ENCODE data around the gene SLC39A6.
"Not testable (repeated sequence)": the region's sequence is repeated elsewhere in the genome, so short reads cannot be mapped to it uniquely, and the experiment has no call there.

The SLC39A6 gene

DNA sequence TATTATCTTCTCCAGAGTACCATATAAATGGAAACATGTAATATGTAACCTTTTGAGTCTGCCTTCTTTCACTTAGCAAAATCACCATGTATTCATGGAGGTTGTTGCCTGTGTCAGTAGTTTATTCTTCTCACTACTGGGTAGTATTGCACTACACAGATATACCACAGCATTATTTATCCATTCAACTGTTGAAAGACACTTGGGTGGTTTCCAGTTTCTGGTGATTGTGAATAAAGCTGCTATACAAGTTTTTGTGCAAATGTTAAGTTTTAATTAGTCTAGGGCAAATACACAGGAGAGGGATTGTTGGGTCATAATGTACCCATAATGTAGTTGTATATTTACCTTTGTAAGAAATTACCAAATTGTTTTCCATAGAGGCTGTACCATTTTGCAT is 32.2 kb downstream of the SLC39A6 start:
- DNase-seq (ENCODE audit: low read depth): no peak

DNA sequence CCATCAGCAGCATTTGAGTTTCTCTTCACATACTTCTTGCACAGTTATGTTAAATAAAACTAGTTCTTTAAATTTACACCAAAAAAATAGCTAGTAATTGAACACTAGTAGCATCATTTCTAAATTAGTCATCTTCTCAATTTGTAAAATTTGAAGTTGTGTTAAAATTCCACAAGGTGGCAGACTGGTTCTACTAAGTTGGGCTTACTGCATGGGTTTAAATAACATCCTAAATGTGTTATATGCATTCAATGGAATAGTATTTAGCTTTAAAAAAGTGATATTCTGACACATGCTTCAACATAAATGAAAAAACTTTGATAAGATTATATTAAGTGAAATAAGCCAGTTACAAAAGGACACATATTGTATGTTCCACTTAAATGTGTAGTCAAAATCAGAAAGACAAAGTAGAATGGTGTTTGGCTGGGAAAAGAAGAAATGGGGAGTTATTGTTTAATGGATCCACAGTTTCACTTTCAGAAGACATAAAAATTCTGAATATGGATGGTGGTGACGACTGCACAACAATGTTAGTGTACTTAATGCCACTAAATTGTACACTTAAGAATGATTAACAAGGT is 33.1 kb downstream of the SLC39A6 start:
- DNase-seq (ENCODE audit: low read depth): no peak

DNA sequence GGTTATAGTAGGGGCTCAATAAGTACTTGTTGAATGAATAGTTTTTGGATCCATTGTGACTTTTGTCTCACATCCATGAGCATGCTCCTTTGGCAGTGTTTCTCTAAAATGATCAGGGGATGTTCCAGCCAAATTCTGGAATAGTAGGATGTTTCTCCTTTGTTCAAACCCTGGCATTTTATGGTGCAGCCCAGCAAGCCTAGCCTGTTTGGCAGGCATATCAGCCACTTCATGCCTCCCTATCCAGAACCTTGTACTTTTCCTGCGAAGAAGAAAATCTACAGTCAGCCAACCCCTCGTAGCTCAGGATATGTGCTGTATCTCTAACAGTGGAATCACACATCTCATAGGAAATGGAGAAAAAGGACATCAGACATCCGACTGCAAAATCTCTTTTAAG is 34.7 kb downstream of the SLC39A6 start:
- no peak for DNase-seq (ENCODE audit: low read depth)

DNA sequence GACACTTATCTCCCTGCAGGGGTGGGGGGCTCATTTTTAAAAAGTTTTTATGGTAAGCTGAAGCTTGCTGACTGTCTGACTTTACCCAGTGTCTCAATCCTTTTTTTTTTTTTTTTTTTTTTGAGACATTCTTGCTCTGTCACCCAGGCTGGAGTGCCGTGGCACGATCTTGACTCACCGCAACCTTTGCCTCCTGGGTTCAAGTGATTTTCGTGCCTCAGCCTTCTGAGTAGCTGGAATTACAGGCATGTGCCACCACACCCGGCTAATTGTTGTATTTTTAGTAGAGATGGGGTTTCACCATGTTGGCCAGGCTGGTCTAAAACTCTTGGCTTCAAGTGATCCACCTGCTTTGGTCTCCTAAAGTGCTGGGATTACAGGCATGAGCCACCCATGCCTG is 37.0 kb downstream of the SLC39A6 start:
- not testable (repeated sequence) for DNase-seq (ENCODE audit: low read depth)

DNA sequence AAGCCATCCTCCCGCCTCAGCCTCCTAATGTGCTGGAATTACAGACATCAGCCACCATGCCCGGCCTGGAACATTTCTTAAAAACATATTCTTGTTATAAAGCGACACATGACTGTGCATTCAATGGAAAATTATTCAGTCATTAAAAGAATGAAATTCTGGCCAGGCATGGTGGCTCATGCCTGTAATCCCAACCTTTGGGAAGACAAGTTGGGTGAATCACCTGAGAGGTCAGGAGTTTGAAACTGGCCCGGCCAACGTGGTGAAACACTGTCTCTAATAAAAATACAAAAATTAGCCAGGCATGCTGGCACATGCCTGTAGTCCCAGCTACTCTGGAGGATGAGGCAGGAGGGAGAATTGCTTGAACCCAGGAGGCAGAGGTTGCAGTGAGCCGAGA is 40.1 kb downstream of the SLC39A6 start:
- no peak for DNase-seq (ENCODE audit: low read depth)

DNA sequence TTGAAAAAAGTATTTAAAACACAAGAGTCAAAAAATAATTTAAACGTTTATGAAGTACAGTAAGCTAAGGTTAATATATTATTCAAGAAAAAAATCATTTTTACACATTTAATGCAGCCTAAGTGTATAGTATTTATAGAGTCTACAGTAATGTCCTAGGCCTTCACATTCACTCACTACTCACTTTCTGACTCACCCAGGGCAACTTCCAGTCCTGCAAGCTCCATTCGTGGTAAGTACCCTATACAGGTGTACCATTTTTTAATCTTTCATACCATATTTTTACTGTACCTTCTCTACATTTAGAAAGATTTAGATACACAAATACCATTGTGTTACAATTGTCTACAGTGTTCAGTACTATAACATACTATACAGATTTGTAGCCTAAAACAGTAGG is 40.9 kb downstream of the SLC39A6 start:
- DNase-seq (ENCODE audit: low read depth): no peak

DNA sequence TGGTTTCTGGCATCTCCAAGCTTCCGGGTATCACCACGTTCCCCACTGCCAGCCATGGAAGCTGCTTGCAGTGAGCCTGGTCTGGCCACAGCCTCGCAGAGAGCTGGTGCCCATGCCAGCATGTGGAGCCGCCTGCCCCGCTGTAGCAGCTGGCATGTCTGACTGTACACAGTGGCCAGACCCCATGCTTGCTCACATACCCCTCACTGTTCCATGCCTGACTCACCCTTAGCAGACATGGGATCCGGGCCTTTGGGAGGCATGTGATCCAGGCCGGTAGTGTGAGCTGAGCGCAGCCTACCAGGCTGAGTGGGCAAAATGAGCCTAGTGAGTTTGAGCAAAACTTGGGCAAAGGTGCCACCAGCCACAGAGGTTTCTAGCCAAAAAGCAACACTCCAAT is 43.0 kb downstream of the SLC39A6 start:
- no peak for DNase-seq (ENCODE audit: low read depth)

DNA sequence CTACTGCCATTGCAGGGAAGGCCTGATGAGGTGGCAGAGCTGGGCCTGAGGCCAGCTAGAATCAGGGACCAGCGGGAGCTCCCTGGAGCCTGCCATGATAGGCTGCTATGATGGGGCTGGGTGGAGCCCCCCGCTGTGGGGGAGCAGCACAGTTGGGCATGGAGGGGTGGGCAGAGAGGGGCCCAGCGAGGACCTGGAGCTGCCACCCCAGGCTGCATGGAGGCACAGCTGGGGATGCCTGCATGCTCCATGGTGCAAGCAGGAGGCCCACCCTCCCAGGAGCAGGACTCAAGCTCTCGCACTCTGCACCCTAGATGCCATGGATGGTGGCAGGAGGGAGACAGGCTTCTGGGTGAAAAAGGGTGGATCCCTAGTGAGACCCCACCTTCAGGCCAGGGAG is 43.9 kb downstream of the SLC39A6 start:
- DNase-seq (ENCODE audit: low read depth): no peak

DNA sequence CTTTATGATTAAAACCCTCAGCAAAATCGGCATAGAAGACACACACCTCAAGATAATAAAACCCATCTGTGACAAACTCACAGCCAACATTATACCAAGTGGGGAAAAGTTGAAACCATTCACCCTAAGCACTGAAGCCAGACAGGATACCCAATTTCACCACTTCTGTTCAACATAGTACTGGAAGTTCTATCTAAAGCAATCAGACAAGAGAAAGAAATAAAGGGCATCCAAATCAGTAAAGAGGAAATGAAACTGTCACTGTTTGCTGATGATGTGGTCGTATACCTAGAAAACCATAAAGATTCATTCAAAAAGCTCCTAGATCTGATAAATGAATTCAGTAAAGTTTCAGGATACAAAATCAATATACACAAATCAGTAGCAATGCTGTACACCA is 45.4 kb downstream of the SLC39A6 start:
- DNase-seq (ENCODE audit: low read depth): no peak

DNA sequence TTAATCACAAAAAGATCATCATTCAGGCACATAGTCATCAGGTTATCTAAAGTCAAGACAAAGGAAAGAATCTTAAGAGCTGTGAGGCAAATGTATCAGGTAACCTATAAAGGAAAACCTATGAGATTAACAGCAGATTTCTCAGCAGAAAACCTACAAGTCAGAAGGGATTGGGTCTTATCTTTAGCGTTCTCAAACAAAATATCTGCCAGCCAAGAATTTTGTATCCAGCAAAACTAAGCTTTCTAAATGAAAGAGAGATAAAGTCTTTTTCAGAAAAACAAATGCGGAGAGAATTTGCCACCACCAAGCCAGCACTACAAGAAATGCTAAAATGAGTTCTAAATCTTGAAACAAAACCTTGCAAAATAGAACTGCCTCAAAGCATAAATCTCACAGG is 48.0 kb downstream of the SLC39A6 start:
- not testable (repeated sequence) for DNase-seq (ENCODE audit: low read depth)

DNA sequence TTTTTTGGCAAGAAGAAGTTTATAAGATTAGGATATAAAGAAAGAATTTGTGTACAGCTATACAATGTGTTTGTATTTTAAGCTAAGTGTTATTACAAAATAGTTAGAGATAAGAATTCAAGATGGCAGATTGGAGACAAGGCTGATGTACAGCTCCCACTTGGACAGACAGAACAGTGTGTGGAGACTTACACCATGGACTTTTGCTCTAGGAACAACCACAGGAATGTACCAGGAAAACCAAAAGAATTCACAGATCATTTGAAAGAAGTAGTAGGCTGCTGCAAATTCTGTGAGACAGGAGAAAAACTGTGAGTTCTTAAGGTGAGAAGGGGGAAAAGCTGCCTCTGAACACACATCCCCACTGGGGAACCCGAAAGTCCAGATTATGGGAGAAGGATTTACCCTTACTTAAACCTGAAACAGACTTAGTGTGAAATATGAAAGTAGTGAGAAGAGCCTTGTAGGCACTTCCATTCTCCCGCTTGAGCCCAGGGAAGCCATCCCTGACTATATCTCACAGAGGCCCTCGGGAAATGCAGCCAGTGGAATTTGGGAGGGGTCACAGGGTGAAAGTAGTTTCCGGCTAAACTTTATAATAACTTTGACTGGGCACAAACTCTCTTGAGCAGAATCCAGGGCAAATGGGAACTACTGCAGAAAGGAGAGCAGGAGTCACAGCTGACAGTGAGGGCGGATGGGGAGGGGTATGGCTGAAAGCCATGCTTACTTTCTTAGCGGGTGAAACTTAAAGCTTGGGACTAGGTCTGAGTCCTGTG is 50.2 kb downstream of the SLC39A6 start:
- no peak for DNase-seq (ENCODE audit: low read depth)

DNA sequence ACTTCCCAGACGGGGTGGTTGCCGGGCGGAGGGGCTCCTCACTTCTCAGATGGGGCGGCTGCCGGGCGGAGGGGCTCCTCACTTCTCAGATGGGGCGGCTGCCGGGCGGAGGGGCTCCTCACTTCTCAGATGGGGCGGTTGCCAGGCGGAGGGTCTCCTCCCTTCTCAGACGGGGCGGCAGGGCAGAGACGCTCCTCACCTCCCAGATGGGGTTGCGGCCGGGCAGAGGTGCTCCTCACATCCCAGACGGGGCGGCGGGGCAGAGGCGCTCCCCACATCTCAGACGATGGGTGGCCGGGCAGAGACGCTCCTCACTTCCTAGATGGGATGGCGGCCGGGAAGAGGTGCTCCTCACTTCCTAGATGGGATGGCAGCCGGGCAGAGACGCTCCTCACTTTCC is 51.4 kb downstream of the SLC39A6 start:
- not testable (repeated sequence) for DNase-seq (ENCODE audit: low read depth)

DNA sequence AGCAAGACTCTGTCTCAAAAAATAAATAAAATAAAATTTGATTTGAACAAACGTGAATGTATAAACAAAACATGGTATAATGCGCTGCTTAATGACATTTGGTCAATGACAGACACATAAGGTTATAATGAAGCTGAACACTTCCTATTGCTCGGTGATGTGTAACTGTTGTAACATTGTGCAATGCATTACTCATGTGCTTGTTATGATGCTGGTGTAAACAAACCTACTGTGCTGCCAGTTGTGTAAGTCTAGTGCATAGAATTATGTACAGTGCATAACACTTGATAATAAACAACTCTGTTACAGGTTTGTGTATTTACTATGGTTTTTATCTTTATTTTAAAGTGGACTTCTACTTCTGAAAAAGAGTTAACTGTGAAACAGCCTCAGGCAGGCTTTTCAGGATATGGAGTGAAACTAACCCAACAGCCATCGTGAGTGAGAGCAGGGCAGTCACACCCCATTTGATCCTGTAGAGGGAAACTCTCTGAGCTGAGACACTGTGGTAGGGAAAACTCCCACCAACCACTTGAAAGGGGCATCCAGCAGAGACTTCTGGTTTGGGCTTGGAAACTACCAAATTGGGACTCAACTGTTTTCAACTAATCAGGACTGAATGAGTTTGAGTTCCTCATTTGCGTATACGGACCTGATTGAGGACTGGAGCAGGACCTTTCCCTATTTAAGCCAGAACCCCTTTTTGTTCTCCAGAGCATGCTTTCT is 53.1 kb downstream of the SLC39A6 start:
- no peak for DNase-seq (ENCODE audit: low read depth)

DNA sequence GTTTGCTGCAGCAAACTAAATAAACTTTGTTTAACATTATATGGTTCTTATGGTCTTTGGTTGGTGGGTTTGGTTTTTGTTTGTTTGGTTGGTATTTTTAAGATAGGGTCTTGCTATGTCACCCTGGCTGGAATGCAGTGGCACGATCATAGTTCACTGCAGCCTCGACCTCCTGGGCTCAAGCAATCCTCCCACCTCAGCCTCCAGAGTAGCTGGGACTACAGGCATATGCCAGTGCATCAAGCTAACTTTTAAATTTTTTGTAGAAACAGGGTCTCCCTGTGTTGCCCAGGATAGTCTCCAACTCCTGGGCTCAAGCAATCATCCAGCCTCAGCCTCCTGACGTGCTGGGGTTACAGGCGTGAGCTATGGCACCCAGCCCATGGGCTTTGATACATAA is 54.7 kb downstream of the SLC39A6 start:
- DNase-seq (ENCODE audit: low read depth): no peak

DNA sequence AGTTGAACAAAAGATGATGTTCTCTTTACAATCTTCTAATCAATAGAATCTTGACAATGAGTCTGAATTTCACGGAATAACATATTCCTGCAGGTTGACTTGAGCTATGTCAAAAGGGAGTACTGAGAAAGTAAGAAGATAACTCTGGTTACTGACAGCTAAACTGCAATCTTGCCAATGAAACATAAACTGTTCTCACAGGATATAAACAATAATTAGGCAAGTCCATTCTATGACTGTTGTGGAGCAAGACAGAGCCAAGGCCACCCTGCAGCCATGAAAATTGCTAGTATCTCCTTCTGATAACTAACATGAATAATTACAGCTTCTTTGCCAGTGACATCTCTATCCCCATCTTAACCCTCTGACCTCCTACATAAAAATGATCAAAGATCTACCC is 55.5 kb downstream of the SLC39A6 start:
- DNase-seq (ENCODE audit: low read depth): no peak

DNA sequence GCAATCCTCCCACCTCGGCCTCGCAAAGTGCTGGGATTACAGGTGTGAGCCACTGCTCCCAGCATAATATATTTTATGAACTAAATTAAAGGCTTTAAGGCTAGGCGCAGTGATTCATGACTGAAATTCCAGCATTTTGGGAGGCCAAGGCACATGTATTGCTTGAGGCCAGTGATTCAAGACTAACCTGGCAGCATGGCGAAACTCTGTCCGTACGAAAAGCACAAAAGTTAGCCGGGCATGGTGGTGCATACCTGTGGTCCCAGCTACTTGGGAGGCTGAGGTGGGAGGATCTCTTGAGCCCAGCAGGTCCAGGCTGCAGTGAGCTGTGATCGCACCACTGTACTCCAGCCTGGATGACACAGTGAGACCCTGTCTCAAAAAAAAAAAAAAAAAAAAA is 56.7 kb downstream of the SLC39A6 start:
- not testable (repeated sequence) for DNase-seq (ENCODE audit: low read depth)

DNA sequence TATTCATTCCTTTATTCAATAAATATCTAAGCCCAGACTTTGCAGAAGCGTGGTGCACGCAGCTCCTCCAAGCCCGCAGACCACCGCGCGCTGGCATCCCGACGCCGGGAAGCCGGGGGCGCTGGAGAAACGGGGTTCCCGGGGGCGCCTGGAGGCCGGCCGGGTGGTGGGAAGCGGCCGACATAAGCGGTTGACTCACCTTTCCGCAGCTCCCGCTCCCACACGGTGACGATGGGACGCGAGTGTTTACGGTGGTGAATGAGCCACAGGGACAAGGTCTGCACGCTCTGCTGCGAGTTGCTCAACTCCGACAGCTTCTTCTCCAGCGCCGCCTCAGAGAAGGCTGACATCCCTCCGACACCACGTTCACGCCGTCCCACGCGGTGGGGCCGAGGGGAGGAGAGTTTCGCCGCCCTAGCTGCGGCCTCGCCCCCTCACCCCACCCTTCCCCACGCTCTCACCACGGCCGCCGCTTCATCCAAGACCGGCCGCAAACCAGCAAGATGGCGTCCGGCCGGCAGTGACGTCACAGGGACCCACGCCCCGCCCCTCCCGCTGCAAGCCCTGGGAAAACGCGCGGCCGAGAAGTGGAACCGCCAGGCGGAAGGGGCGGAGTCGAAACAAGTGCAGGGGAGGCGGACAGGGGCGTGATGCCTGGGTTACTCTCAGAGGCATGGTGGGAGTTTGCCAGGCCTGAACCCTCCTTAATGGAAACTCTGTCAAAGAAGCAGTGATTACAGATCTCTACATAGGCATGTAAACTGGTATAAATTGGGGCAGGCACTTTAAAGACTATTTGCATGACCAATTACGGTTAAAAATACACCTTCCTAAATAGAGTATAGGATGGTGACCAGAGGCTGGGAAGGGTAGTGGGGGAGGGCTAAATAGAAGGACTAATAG is 61.8 kb downstream of the SLC39A6 start, which contains the start of gene RPRD1A:
TSS of gene RPRD1A (minus strand) at position 505 of the 903 bp plus-strand sequence. CDS start at position 350, 155 bp downstream.
- peak; percentile 96 for DNase-seq (ENCODE audit: low read depth)

DNA sequence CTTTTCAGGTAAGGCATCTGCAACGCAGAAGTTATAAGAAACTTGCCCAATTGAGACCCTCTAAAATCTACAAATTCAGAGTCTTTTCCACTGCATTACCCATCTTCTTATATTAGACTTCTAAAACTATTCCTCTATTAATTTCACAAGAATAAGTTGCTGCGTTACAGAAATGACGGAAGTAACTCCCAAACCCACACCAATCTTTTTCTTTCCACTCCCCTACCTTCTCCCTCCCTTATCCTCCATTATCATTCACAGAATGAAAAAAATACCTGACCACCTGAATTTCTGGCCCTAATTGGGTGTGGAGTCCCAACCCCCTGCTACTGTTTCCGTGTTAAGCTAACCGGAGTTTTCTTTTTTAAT is 62.5 kb downstream of the SLC39A6 start:
- DNase-seq (ENCODE audit: low read depth): no peak

DNA sequence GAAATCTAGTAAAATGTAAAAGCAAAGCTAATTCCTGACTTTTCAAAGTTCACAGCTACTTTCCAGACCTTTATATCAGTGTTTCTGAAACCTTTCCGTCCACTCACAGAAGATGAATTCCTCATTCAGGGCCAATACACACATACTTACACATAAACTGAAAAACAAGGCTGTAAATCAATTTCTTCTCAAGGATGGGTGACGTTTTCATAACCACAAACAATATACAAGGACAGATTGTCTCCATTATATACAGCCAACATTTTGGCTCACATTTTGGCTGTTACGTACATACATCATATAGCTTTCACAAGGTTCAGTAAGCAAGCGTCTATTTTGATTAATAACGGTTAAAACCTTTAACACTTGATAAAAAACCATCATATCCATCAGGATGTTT is 63.1 kb downstream of the SLC39A6 start:
- DNase-seq (ENCODE audit: low read depth): no peak

DNA sequence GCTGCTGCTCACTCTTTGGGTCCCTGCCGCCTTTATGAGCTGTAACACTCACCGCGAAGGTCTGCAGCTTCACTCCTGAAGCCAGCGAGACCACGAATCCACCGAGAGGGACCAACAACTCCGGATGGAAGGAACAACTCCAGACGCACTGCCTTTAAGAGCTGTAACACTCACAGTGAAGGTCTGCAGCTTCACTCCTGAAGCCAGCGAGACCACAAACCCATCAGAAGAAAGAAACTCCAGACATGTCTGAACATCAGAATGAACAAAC is 64.4 kb downstream of the SLC39A6 start:
- not testable (repeated sequence) for DNase-seq (ENCODE audit: low read depth)

DNA sequence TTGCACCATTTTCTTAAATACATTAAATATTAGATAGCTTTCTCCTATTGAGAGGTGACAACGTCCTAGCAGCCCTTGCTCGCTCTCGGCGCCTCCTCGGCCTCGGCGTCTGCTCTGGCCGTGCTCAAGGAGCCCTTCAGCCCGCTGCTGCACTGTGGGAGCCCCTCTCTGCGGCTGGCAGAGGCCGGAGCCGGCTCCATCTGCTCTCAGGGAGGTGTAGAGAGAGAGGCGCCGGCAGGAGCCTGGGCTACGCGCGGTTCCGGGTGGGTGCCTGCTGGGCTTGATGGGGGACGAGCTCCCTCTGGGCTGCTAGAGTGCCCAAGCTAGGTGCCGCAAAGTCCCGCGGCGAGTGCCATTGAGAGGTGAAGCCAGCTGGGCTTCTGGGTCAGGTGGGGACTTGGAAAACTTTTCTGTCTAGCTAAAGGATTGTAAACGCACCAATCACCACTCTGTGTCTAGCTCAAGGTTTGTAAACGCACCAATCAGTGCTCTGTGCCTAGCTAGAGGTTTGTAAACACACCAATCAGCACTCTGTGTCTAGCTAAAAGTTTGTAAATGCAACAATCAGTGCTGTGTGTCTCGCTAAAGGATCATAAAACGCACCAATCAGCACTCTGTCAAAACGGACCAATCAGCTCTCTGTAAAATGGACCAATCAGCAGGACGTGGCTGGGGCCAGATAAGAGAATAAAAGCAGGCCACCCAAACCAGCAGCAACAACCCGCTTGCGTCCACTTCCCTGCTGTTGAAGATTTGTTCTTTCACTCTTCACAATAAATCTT is 64.9 kb downstream of the SLC39A6 start:
- DNase-seq (ENCODE audit: low read depth): no peak

DNA sequence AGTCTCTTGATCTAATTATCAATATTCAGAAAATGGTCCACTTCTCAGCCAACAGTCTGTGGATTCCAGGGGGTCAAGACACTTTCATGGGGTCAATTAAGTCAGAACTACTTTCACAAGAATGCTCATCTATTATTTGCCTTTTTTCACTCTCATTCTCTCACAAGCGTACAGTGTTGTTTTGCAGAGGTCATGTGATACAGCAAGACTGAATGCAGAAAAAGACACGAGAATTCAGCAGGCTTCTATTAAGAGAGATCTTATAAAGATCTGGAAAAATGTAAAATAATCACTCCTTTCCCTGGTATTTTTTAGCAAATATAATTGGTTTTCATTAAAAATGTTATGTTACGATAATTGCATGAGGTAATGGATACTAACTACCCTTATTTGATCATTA is 70.5 kb downstream of the SLC39A6 start:
- no peak for DNase-seq (ENCODE audit: low read depth)
